Keratinocyte (primary cell): ENCODE measurements around the gene SH2D2A.

Source experiments
- CTCF ChIP-seq, 3 experiments: IDR thresholded peaks in 1 of 3; conservative IDR thresholded peaks in 1 of 3; optimal IDR thresholded peaks in 1 of 3; 2 replicates in 2 of 3; 3 replicates in 1 of 3; pipeline versions ENCODE3 to v1.5.1; 2011; ENCODE audit warnings: low read length in 3 of 3, mild to moderate bottlenecking in 3 of 3, moderate library complexity in 2 of 3, control low read depth in 1 of 3, inconsistent platforms in 1 of 3; ENCODE audit not compliant: insufficient read depth in 2 of 3; ENCODE audit errors: extremely low read depth in 1 of 3
- EZH2 ChIP-seq: IDR thresholded peaks from one replicate; pipeline ENCODE4 v1.6.1; 2012; ENCODE audit warnings: inconsistent platforms, mild to moderate bottlenecking, low read length, moderate library complexity

DNA sequence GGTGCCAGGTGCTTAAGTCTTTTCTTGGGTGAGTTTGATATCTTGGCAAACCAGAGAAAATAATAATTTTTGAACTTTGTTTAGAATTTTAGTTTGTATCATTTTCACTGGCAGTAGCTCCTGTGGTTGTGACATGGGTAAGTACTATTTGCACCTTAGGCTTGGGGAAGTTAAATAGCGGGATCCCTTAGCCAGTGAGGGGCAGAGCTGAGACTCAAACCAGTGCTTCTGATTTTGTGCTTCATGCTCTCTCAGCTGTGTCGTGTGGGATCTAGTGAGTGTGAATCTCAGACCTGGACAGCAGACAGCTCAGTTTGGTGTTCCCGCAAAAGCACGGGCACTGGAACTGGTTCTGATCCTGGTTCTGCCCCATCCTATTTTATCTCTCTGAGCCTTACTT lies 39.7 kb downstream of the SH2D2A start:
- TF ChIP-seq CTCF (optimal IDR thresholded peaks at IDR 0.05 in 1 of 3, IDR thresholded peaks at IDR 0.05 in 1 of 3, conservative IDR thresholded peaks at IDR 0.05 in 1 of 3; ENCODE audit: extremely low read depth in 1 of 3, insufficient read depth in 2 of 3, low read length in 3 of 3) (no peak), EZH2 (no peak)
